Central memory CD8-positive, alpha-beta T cell (primary cell): ENCODE results near the gene USP17L15.
"Not testable (repeated sequence)": the region's sequence is repeated elsewhere in the genome, so short reads cannot be mapped to it uniquely, and the experiment has no call there.

Source experiments
- ATAC-seq: fragments of 150-1000 bp; cut with Tn5 transposase; replicated peaks from 2 replicates; pipeline ENCODE4 v1.10.0; 2022; ENCODE audit warnings: mild to moderate bottlenecking, moderate FRiP score, moderate number of reproducible peaks; ENCODE audit not compliant: poor library complexity, severe bottlenecking; ENCODE audit errors: extremely low read depth
- DNase-seq, 2 donors: peaks; one replicate each; pipeline ENCODE4 v3.0.0; 2021; ENCODE audit warnings: low spot score in 2 of 2
- H3K27ac Mint-ChIP-seq: one replicate; pipeline ENCODE4 v1.8.0; 2022; ENCODE audit warnings: low read depth, mild to moderate bottlenecking, moderate library complexity, mixed read lengths
- H3K27me3 Mint-ChIP-seq: one replicate; pipeline ENCODE4 v1.8.0; 2022; ENCODE audit warnings: mixed read lengths
- H3K36me3 Mint-ChIP-seq: one replicate; pipeline ENCODE4 v1.8.0; 2022; ENCODE audit warnings: mild to moderate bottlenecking, moderate library complexity, mixed read lengths; ENCODE audit not compliant: insufficient read depth
- H3K4me1 Mint-ChIP-seq: one replicate; pipeline ENCODE4 v1.8.0; 2022; ENCODE audit warnings: mixed read lengths
- H3K4me3 Mint-ChIP-seq: one replicate; pipeline ENCODE4 v1.8.0; 2022; ENCODE audit warnings: mild to moderate bottlenecking, moderate library complexity, mixed read lengths
- H3K9me3 Mint-ChIP-seq: one replicate; pipeline ENCODE4 v1.8.0; 2022; ENCODE audit warnings: mixed read lengths

Gene USP17L15

DNA sequence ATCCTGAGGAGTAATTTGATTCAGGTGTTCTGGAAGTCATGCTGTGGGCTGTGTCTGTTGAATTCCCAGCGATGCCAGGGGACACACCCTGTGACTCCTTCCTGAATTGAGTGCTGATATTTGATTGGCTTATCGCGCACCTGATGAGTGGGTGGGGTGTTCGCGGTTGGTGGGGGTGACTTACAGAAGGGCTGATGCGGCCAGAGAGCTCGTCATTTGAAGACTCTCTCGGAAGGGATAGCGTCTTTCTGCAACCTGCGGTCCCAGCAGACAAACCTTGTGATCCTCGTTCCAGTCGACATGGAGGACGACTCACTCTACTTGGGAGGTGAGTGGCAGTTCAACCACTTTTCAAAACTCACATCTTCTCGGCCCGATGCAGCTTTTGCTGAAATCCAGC lies at the start of gene USP17L15:
Gene USP17L15 (plus strand): TSS at position 301 of the 400 bp plus-strand sequence. CDS start 0 bp downstream, at position 301.
- not testable (repeated sequence) for H3K27ac Mint-ChIP-seq, H3K4me3 Mint-ChIP-seq, H3K4me1 Mint-ChIP-seq, DNase-seq, H3K27me3 Mint-ChIP-seq, H3K9me3 Mint-ChIP-seq, ATAC-seq, H3K36me3 Mint-ChIP-seq

DNA sequence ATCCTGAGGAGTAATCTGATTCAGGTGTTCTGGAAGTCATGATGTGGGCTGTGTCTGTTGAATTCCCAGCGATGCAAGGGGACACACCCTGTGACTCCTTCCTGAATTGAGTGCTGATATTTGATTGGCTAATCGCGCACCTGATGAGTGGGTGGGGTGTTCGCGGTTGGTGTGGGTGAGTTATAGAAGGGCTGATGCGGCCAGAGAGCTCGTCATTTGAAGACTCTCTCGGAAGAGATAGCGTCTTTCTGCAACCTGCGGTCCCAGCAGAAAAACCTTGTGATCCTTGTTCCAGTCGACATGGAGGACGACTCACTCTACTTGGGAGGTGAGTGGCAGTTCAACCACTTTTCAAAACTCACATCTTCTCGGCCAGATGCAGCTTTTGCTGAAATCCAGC lies 23.8 kb upstream of the USP17L15 start, which contains the start of gene USP17L10:
Gene USP17L10 (plus strand): TSS at position 301 of the 400 bp plus-strand sequence. CDS start 0 bp downstream, at position 301.
- ATAC-seq, H3K36me3 Mint-ChIP-seq, DNase-seq, H3K27me3 Mint-ChIP-seq, H3K9me3 Mint-ChIP-seq, H3K27ac Mint-ChIP-seq, H3K4me1 Mint-ChIP-seq, H3K4me3 Mint-ChIP-seq: not testable (repeated sequence)

GRCh38 chr4:9214701-9215100 lies 19.5 kb upstream of the USP17L15 start:
- peak in 1 of 2 donors; percentile 6 for DNase-seq

DNA sequence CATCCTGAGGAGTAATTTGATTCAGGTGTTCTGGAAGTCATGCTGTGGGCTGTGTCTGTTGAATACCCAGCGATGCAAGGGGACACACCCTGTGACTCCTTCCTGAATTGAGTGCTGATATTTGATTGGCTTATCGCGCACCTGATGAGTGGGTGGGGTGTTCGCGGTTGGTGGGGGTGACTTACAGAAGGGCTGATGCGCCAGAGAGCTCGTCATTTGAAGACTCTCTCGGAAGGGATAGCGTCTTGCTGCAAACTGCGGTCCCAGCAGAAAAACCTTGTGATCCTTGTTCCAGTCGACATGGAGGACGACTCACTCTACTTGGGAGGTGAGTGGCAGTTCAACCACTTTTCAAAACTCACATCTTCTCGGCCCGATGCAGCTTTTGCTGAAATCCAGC lies 19.1 kb upstream of the USP17L15 start, which contains the start of gene USP17L11:
Gene USP17L11 (plus strand): TSS at position 301 of the 400 bp plus-strand sequence. CDS start 0 bp downstream, at position 301.
- H3K9me3 Mint-ChIP-seq, H3K27ac Mint-ChIP-seq, ATAC-seq, H3K27me3 Mint-ChIP-seq, H3K4me1 Mint-ChIP-seq, DNase-seq, H3K4me3 Mint-ChIP-seq, H3K36me3 Mint-ChIP-seq: not testable (repeated sequence)

More at GRCh38 chr4:9214701-9215100, 19.5 kb upstream of the USP17L15 start:
- not testable (repeated sequence) for H3K9me3 Mint-ChIP-seq, ATAC-seq, H3K4me1 Mint-ChIP-seq, H3K4me3 Mint-ChIP-seq, H3K27ac Mint-ChIP-seq, H3K27me3 Mint-ChIP-seq, H3K36me3 Mint-ChIP-seq

DNA sequence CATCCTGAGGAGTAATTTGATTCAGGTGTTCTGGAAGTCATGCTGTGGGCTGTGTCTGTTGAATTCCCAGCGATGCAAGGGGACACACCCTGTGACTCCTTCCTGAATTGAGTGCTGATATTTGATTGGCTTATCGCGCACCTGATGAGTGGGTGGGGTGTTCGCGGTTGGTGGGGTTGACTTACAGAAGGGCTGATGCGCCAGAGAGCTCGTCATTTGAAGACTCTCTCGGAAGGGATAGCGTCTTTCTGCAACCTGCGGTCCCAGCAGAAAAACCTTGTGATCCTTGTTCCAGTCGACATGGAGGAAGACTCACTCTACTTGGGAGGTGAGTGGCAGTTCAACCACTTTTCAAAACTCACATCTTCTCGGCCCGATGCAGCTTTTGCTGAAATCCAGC lies 14.3 kb upstream of the USP17L15 start, which contains the start of gene USP17L12:
Gene USP17L12 (plus strand): TSS at position 301 of the 400 bp plus-strand sequence. CDS start 0 bp downstream, at position 301.
- not testable (repeated sequence) for H3K27ac Mint-ChIP-seq, H3K4me3 Mint-ChIP-seq, ATAC-seq, H3K4me1 Mint-ChIP-seq, H3K9me3 Mint-ChIP-seq, H3K36me3 Mint-ChIP-seq, H3K27me3 Mint-ChIP-seq, DNase-seq

DNA sequence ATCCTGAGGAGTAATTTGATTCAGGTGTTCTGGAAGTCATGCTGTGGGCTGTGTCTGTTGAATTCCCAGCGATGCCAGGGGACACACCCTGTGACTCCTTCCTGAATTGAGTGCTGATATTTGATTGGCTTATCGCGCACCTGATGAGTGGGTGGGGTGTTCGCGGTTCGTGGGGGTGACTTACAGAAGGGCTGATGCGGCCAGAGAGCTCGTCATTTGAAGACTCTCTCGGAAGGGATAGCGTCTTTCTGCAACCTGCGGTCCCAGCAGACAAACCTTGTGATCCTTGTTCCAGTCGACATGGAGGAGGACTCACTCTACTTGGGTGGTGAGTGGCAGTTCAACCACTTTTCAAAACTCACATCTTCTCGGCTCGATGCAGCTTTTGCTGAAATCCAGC lies 9.6 kb upstream of the USP17L15 start, which contains the start of gene USP17L13:
Gene USP17L13 (plus strand): TSS at position 301 of the 400 bp plus-strand sequence. CDS start 0 bp downstream, at position 301.
- not testable (repeated sequence) for ATAC-seq, H3K27ac Mint-ChIP-seq, DNase-seq, H3K4me3 Mint-ChIP-seq, H3K27me3 Mint-ChIP-seq, H3K4me1 Mint-ChIP-seq, H3K36me3 Mint-ChIP-seq, H3K9me3 Mint-ChIP-seq

DNA sequence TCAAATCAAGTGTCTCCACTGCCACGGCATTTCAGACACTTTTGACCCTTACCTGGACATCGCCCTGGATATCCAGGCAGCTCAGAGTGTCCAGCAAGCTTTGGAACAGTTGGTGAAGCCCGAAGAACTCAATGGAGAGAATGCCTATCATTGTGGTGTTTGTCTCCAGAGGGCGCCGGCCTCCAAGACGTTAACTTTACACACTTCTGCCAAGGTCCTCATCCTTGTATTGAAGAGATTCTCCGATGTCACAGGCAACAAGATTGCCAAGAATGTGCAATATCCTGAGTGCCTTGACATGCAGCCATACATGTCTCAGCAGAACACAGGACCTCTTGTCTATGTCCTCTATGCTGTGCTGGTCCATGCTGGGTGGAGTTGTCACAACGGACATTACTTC lies 3.9 kb upstream of the USP17L15 start:
- not testable (repeated sequence) for H3K9me3 Mint-ChIP-seq, H3K4me3 Mint-ChIP-seq, H3K4me1 Mint-ChIP-seq, DNase-seq, H3K27ac Mint-ChIP-seq, H3K36me3 Mint-ChIP-seq, H3K27me3 Mint-ChIP-seq, ATAC-seq

GRCh38 chr4:9238461-9238860 lies 4.3 kb downstream of the USP17L15 start:
- H3K36me3 Mint-ChIP-seq, H3K27me3 Mint-ChIP-seq, H3K4me1 Mint-ChIP-seq, H3K4me3 Mint-ChIP-seq, H3K9me3 Mint-ChIP-seq, H3K27ac Mint-ChIP-seq, ATAC-seq: not testable (repeated sequence)
- DNase-seq, result peak in 1 of 2 donors; percentile 14

GRCh38 chr4:9243579-9243978 lies 9.4 kb downstream of the USP17L15 start, which contains the start of gene USP17L17:
Gene USP17L17, plus strand, starts transcription at chr4:9243879. Its CDS starts 0 bp downstream, at chr4:9243879.
- H3K36me3 Mint-ChIP-seq, H3K4me3 Mint-ChIP-seq, H3K9me3 Mint-ChIP-seq, H3K27me3 Mint-ChIP-seq, H3K4me1 Mint-ChIP-seq, ATAC-seq, DNase-seq, H3K27ac Mint-ChIP-seq: not testable (repeated sequence)

GRCh38 chr4:9247953-9248680 lies 13.9 kb downstream of the USP17L15 start, which contains the start of gene USP17L18:
Gene USP17L18, plus strand, starts transcription at chr4:9248630. Its CDS starts 0 bp downstream, at chr4:9248630.
- not testable (repeated sequence) for H3K4me3 Mint-ChIP-seq, H3K27ac Mint-ChIP-seq, H3K27me3 Mint-ChIP-seq, H3K36me3 Mint-ChIP-seq, H3K9me3 Mint-ChIP-seq, H3K4me1 Mint-ChIP-seq, ATAC-seq, DNase-seq

- not testable (repeated sequence) for H3K36me3 Mint-ChIP-seq, H3K4me3 Mint-ChIP-seq, H3K4me1 Mint-ChIP-seq, H3K27me3 Mint-ChIP-seq, H3K9me3 Mint-ChIP-seq, ATAC-seq, DNase-seq, H3K27ac Mint-ChIP-seq
Measured at GRCh38 chr4:9253078-9253477, 18.9 kb downstream of the USP17L15 start, which contains the start of gene USP17L19. Gene USP17L19, plus strand, starts transcription at chr4:9253378. Its CDS starts 0 bp downstream, at chr4:9253378.

DNA sequence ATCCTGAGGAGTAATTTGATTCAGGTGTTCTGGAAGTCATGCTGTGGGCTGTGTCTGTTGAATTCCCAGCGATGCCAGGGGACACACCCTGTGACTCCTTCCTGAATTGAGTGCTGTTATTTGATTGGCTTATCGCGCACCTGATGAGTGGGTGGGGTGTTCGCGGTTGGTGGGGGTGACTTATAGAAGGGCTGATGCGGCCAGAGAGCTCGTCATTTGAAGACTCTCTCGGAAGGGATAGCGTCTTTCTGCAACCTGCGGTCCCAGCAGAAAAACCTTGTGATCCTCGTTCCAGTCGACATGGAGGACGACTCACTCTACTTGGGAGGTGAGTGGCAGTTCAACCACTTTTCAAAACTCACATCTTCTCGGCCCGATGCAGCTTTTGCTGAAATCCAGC lies 23.6 kb downstream of the USP17L15 start, which contains the start of gene USP17L20:
Gene USP17L20 (plus strand): TSS at position 301 of the 400 bp plus-strand sequence. CDS start 0 bp downstream, at position 301.
- H3K36me3 Mint-ChIP-seq, H3K27me3 Mint-ChIP-seq, H3K27ac Mint-ChIP-seq, H3K4me3 Mint-ChIP-seq, DNase-seq, H3K9me3 Mint-ChIP-seq, H3K4me1 Mint-ChIP-seq, ATAC-seq: not testable (repeated sequence)

DNA sequence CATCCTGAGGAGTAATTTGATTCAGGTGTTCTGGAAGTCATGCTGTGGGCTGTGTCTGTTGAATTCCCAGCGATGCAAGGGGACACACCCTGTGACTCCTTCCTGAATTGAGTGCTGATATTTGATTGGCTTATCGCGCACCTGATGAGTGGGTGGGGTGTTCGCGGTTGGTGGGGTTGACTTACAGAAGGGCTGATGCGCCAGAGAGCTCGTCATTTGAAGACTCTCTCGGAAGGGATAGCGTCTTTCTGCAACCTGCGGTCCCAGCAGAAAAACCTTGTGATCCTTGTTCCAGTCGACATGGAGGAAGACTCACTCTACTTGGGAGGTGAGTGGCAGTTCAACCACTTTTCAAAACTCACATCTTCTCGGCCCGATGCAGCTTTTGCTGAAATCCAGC lies 28.4 kb downstream of the USP17L15 start, which contains the start of gene USP17L21:
Gene USP17L21 (plus strand): TSS at position 301 of the 400 bp plus-strand sequence. CDS start 0 bp downstream, at position 301.
- not testable (repeated sequence) for H3K36me3 Mint-ChIP-seq, DNase-seq, H3K9me3 Mint-ChIP-seq, H3K4me1 Mint-ChIP-seq, H3K4me3 Mint-ChIP-seq, ATAC-seq, H3K27me3 Mint-ChIP-seq, H3K27ac Mint-ChIP-seq
